Ureter (tissue), 1 donor: ENCODE results near the gene NTM. TPM values are rescaled to one million over a fixed set of nuclear protein-coding genes. Genes with fewer than 3 reads are reported as not detected.

ENCODE experiments used
- DNase-seq: peaks from one replicate; pipeline ENCODE4 v3.0.0-alpha.2; 2020; ENCODE audit warnings: low spot score
- total RNA-seq: library from RNA; stranded (reverse); gene quantifications from one replicate; pipeline ENCODE4 v1.2.4, GENCODE V29; 2023
- donor health status: DM: yes; HTN: yes; CAD: no.

The NTM gene
- total RNA-seq, 1 donor from 2014 or later, result 9.9 TPM

DNA sequence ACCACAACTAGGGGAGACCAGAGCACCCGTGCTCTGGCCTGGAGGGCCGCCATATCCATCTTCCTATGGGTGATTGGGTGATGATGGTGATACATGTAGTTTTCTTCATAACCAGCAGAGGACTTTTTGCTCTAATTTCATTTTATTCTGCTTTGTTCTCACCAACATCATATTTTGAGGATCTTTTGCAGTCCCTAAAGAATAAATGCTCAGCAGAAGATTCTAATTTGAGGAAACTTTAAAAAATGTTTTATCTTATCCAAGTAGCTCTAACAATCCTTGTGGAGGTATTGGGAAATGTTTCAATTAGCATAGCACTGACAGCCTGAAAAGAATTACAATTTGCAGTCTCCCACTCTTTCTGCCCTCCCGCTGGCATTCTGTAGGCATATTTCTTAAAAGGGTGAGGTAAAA is 544.0 kb downstream of the NTM start:
- DNase-seq, result no peak

- no peak for DNase-seq
Observed at GRCh38 chr11:131916638-131917037, 546.2 kb downstream of the NTM start.

DNA sequence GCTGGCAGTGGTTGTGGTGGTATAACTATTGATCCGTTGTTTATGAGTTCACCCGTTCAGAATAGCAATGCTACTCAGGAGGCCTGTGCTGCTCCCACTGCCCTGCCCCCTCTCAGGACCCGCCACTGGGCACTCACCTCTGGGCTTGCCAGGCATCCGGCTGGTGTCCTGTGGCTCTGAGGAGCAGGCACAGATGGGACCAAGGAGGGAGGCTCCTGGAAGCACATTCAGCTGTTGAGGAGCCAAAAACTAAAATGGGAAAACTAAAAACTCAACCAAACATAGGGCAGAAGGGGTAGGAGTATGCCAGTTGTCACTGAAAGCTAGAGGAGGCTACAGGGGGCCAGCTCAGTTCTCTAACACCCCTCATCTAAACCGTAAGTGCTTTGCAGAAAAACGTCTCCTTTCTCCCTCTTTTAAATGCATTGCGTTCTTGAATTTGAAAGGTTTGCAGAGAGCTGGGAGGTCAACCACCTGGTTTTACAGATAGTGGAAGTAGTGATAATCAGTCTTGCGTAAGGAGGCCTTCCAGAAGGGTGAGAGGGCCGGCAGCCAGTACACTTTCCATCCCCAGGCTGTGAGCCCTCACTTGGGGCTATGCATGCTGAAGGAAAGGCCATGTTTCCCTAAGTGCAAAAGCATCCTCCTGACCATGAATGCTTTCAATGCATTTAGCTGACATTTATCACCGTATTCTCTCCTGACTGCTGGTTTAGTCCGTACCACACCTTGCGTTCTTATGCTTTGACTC is 547.4 kb downstream of the NTM start:
- no peak for DNase-seq

DNA sequence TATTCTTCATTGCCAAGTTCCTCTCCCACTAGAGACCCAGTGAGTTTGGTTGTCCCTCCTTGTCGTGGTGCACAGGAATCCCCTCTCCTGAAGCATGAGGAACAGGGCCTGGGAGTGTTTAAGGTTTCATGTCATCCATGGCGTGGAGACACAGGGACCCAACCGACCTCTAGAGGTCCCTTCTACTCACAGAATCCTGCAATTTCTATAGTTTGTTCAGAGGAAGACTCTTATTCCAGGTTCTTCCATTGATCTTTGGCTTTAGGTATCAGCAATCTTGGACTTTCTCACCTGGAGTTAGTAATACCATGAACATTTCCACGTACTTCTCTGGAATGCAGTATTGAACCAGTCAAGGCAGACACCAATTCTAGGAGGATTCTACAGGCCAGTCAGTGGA is 548.2 kb downstream of the NTM start:
- no peak for DNase-seq

- DNase-seq, result no peak
Observed at GRCh38 chr11:131922220-131922619, 551.8 kb downstream of the NTM start.

DNA sequence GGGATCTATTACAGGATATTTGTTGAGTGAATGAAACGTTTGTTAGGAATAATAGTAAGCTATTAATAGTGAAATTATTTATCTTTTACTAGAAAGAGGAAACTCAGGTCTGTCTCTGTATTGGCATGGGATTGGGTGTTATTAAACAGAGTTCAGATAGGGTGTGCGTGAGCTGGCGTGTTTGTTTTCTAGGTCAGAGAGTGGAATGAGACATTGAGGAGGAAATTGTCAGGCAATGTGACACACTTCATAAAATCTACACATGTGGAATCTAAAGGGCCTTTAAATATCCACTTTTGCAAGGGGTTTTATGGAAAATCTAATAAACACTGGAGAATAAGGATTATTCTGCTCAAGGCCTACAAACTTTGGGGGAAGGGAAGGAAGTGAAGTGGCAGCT is 552.9 kb downstream of the NTM start:
- DNase-seq, result no peak

GRCh38 chr11:131924001-131924400 is 553.6 kb downstream of the NTM start:
- DNase-seq, result no peak

GRCh38 chr11:131924457-131925201 is 554.2 kb downstream of the NTM start:
- no peak for DNase-seq

DNA sequence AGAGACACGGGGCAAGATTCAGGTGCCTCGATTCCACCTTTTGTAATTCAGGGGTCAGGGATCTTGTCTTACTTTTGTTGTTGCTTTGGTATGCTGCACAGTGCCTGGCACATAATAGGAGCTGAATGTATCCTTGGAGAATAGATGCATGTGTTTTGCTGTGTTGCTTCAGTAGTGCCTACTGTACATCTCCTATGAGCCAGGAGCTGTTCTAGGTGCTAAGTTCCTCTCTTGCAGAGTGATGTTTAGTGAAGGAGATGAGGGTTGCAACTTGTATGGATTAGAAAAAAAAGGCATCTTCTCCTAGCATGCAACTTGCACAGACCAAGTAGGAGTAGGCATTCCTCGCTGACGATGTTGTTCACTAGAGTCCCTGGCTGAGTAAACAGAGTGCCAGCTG is 555.4 kb downstream of the NTM start:
- DNase-seq, result no peak

DNA sequence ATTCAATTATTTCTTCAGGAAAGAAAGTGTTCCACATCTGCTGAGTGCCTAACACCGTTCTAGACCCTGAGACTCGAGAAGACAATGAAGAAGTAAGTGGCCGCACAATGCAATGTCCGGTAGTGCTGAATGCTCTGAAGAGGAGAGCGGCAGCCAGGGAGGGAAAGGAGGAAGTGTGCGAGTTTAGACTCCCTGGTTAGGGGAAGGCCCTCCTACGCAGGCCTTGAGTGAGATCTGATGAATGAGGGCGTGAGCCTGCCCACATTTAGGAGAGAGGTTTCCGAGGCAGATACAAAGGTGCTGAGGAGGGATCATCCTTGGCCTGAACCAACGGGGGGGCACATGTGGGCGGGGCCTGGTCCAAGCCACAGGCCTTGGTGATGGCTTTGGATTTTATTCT is 558.6 kb downstream of the NTM start:
- no peak for DNase-seq

DNA sequence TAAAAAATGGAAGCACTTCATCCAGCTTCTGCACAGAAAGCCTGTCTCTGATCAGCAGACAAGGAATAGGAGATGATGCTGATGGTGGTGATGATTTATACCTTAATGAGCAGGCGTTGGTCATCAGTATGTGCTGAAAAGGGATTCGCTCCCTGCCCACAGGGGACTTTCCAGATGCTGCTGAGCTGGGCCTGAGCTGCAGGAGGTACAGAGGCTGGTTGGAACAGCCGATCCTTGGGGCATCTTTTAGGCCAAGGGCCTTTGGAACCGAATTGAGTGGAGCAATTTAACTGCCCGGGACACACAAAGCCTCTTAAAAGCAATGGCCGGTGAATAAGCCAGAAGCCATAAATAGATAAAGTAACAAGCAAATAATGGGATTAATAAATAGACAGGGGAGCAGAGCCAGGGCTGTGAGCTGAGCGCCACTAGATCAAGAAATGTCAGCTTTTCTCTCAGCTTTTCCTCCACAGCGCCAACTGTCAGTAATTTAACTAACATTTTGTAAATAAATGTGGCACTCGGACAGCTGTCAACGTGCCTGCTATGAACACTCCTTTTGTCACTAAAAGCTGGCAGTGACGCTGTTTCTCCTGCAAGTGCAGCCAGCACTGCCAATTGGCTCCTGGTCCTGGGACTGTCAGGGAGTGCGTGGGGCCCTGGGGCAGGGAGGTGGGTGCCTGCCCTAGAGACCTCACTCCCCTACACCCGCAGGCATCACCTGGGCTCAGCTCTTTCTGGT is 562.3 kb downstream of the NTM start:
- DNase-seq, result no peak

DNA sequence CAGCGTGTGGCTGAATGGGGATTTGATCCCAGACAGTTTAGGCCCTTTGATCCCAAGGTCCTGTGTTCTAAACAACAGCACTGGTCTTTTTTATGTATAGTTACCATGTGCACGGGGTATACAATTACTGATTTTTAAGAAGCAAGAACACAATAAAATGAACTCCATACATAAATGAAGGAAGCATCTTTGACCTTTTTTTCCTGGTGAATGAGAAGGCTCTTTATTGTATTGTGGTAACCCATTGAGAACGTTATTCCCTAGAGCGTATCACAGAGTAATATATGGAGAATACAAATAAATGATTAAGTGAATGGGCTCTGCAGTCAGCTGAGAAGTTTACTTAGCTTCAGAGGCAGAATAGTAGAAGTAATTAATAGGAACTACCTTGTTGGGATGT is 563.6 kb downstream of the NTM start:
- no peak for DNase-seq

GRCh38 chr11:131938351-131938751 is 567.9 kb downstream of the NTM start:
- no peak for DNase-seq

DNA sequence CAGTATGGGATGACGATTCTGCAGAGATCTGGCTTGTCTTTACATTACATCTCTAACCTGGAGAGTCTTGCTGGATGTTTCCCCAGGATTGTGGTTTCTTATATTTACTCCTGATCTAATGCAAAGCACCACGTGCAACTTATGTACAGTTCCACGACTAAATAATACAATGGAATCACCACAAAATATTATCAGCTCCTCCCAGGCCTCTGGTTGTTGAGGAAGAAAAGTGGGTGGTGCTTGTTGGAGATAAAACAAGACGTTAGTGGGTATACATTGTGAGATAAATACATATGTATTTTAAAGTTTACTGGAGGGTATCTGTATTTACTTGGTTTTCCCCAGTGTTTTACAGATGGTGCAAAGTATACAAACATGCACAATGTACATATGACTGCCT is 569.7 kb downstream of the NTM start:
- DNase-seq, result no peak

DNA sequence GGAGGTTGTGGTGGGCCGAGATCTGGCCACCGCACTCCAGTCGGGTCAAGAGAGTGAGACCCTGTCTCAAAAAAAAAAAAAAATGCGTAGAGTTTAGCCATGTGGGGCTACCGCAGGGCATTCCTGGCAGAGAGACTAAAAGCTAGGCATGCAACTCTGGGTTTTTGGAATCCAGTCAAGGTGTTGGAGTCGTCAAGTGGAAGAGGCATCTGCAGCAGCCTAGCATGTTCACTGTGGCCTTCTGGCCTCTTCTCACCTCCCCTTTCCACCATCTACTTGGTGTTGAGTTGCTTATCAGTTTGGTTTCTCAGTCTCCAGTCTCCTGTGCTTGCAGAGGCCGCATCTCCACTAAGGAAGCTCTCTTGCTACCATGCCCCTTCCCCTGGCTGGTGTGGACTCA is 572.5 kb downstream of the NTM start:
- no peak for DNase-seq

- DNase-seq, result no peak
Observed at GRCh38 chr11:131943295-131943694, 572.9 kb downstream of the NTM start.

DNA sequence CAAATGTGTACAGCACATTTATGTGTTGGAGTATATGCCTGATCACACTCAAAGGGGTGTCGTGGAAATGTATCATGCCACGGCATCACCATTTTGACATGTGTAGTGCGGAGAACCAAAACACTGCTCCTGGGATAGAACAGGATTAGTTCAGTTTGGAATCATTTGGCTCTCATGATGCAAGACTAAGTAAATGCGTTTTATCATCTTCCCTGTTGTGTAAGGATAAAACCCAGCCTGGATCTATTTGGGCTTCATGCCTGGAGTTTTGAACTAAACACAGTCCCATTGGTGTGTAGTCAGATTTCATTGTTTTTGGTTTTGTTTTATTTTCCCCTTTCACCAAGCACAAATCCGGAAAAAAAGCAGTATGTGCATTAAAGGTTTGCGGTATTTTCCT is 574.3 kb downstream of the NTM start:
- DNase-seq, result no peak

GRCh38 chr11:131945706-131946105 is 575.3 kb downstream of the NTM start:
- DNase-seq, result no peak

- DNase-seq, result no peak
Observed at GRCh38 chr11:131947511-131947910, 577.1 kb downstream of the NTM start.

GRCh38 chr11:131951121-131951520 is 580.7 kb downstream of the NTM start:
- no peak for DNase-seq

DNA sequence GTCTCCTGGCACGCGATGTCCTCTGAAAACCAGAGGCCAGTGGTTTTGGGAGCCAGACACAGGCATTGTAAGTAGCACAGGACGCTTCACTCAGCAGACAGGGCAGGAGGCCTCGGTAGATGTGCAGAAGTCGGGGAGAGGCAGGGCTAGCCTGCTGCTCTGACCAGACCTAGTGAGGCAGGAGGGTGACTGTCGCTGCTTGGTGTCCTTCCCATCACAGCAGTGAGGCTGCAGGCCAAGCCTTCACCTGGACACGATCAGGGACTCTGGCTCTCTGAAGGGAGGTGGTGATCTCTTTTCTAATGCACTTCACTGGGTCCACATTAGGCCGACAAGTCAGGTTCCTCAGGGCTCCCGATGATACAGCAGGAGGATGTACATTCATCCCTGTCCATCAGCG is 583.7 kb downstream of the NTM start:
- DNase-seq, result no peak

GRCh38 chr11:131955904-131956303 is 585.5 kb downstream of the NTM start:
- DNase-seq, result no peak

DNA sequence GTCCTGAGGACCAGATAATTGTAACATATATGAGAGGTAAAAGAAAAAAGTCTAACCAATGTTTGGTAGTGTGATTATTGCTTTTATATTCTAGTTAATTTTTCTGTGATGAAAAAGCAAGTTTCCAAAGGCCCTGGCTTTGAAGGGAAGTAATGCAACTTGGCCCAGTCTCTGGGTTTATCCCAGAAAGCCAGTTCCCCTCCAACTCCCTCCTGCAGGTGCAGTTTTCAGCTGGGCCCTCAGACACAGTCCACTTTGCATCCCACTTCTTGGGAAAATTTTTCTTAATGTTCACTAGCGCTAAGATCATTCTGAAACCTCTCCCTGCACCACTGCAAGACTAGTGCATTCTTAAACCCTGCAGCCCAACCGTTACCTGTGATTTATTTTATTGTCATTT is 586.8 kb downstream of the NTM start:
- DNase-seq, result no peak
